Stimulated activated CD4-positive, alpha-beta T cell treated with anti-CD3 and anti-CD28 coated beads, Interleukin-12 subunit alpha, Interleukin-12 subunit beta, amount 100 ng/mL, for 24 hours (primary cell): ENCODE measurements around the gene ARHGAP30.

ENCODE experiments used
- DNase-seq, 2 experiments: peaks; one replicate each; pipeline ENCODE4 v3.0.0-alpha.2; 2020; ENCODE audit warnings: low read depth in 2 of 2

The ARHGAP30 gene

DNA sequence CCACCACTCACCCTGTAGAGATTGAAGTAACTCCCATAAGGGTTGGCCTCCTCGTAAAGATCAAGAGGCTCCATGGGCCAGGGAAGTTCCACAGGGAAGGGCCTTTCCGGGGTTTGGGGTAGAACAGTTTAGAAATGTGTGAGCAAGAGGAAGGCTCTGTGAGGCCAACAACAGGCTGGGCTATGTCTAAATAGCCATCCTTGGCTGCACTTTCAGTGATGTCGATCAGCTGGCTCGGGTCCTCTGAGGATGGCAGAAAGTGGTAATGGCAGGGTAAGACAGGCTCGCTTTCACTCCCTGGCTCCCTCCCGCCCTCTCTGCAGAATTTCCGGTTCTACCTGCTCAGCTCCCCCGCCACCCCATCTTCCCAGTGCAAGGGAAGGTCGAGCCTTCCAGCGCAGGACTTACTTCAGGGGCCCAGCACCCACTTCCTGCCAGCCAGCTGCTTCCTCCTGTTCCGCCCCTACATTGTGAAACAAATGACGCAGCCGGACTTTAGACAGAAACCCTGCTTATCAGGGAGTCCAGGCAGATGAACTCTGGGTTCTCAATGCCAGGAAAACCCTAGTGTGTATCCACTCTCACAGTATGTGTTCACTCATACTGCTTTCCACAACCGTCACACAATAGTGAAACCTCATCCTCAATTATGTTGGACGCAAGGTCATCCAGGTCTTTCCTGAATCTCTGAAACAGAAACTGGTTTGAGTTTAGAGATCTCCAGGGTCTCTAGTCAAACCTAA, 56.0 kb downstream of the ARHGAP30 start:
- peak in 1 of 2 experiments; percentile 65 for DNase-seq

DNA sequence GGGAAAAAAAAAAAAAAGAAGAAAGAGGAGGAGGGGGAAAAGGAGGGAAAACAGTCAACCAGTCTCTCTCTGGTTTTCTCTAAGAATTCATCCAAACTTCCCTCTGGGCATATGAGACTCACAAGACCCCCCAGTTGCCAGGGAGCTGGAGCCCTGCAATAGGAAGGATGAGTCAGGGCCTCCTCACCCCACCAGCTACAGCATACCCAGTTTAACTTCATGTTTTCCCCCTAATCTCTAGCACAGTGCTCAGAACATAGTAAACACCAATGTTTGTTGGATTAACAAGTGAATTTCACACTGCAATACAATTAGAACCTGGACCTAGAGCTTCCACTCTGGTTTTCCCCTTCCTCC, 56.6 kb downstream of the ARHGAP30 start:
- no peak for DNase-seq

GRCh38 chr1:161012420-161012819, 57.3 kb downstream of the ARHGAP30 start:
- no peak for DNase-seq

GRCh38 chr1:161009602-161010211, 60.0 kb downstream of the ARHGAP30 start:
- no peak for DNase-seq

DNA sequence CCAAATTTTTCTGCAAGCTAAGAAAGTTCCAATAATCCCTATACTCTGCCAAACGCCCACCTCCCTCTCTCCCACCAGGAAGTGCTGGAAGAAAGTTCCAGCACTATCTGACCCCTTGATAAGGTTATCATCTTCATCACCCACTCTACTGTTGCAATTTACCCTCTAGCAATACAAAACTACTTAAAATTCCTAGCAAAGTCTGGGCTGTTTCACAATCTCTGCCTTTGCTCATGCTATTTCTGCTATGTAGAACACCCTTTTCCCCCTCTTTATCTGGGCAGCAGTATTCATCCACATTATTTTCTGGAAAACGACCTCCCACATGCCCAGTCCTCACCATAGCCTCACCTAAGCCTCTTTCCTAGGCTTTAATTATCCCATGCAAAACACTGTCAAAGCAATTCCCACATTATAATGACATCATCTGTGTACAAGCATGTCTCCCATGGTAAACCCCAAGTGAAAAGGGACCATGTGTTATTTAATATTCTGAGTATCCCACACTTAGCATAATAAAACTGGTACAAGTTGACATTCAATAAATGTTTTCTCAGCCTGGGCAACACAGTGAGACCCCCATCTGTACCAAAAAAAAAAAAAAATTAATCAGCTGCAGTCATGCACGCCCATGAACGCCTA, 60.7 kb downstream of the ARHGAP30 start:
- DNase-seq = no peak

DNA sequence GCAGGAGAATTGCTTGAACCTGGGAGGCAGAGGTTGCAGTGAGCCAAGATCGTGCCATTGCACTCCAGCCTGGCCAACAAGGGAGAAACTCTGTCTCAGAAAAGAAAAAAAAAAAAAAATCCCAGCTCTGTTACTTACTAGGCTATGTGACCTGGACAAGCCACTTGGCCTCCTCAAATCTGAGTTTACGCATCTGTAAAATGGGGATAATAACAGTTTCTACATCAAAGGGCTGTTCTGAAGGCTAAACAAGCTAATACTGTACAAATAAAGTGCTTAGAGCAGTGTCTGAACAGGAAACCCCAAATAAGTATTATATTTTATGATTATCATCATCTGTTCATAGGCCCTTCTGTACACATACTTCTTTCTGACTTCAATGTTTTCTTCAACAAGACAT, 62.3 kb downstream of the ARHGAP30 start:
- no peak for DNase-seq

DNA sequence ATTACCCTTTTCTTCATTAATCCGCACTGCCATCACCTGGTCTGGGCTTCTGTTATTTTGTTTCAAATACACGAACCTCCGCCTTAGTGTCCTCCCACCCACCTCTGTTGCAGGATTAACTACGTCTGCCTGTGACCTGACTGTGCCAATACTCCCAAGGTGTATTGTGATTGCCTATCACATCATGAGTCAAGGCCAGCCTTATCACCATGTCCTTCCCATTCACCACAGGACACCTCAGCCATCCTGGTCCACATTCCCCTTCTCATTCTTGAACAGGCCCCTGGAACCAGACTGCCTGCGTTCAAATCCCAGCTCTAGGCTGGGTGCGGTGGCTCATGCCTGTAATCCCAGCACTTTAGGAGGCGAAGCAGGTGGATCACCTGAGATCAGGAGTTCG, 63.1 kb downstream of the ARHGAP30 start:
- no peak for DNase-seq

- no peak for DNase-seq
These were observed 68.2 kb downstream of the ARHGAP30 start for GRCh38 chr1:161001525-161001924.

DNA sequence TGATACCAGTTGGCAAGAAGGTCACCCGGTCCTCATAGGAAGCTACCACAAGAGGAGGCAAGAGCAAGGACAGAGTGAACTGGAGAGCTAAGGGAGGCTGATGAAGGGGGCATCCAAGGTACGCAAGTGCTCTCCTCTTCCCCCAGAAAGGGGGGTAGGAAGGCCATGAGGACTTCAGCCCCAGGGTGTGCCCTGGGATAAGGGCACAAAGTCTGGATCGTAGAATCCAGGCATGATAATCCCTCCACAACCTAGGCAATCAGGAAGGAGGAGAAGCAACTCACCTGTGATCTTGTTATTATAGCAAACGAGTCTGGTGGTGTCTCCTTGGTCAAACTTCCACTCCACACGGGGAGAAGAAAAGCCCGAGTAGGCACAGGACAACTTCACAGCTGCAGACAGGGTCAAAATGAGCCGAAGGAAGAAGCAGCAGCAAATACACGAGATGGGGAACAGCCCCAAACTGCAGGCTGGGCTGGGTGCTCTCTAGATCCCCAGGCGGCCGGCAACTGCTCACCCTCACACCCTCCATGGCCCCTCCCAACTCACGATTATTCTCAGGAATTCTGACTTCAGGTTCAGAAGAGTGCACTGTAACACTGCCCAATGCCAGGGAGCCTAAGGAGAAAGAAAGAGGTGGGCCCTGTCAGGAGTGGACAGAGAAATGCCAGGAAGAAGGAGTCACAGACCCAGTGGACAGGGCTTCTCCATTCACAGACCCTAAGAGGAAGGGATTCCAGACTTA, 68.8 kb downstream of the ARHGAP30 start:
- DNase-seq = no peak

GRCh38 chr1:160999376-160999775, 70.3 kb downstream of the ARHGAP30 start:
- no peak for DNase-seq

DNA sequence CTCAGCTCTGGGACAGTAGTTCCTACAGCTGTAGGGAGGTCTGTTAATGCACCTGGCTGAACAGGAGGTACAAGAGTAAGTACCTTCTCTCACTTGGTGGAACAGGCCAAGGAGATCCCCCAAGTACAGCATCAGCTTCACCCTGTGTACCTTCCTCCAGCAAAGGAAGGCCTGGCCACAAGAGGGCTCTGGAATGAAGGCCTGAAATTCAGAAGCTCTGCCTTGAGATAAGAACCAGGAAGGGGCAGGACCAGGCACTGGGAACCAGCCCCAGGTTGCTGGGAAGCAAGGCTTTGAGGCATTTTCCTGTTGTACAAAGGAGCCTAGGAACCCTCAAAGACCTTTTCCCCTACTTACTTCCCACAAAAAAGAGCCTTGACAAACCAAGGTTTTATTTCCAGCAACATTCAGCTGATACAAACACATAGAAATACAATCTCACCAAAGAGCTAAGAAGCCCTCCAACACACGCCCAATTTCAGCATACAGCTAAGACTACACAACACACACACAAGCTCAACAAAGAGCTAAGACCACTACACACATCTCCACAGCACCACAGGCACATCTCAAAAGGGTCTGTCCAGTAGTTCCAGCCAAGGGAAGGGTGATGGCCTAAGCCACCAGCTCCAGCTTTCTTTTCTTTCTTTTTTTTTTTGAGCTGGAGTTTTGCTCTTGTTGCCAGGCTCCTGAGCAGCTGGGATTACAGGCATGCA, 72.2 kb downstream of the ARHGAP30 start:
- peak in 1 of 2 experiments; percentile 41 for DNase-seq
